HEK293 (cell line): ENCODE data around the gene HOXB13.

Experiments
- CTCF ChIA-PET: fragments of 350-600 bp; formaldehyde crosslinking; extraction: SDS; loops from one replicate; lab custom pipeline; 2021; ENCODE audit warnings: antibody characterized with exemption; lab: Yijun Ruan, JAX
- POLR2A ChIA-PET: fragments of 300-600 bp; formaldehyde crosslinking; extraction: SDS; loops from one replicate; lab custom pipeline; 2020; ENCODE audit warnings: antibody characterized with exemption, inconsistent platforms; lab: Yijun Ruan, JAX
- H3K27ac ChIP-seq: fragments of 200-500 bp; sonication (Bioruptor generic); 2 replicates; pipeline ENCODE4 v1.5.1; 2014; ENCODE audit warnings: low read depth, low read length, control low read depth, inconsistent platforms; ENCODE audit errors: extremely low read depth
- H3K36me3 ChIP-seq, 2 experiments: fragments of 200-500 bp in 1 of 2; sonication (Bioruptor generic) in 1 of 2; 1 replicate in 1 of 2; 2 replicates in 1 of 2; pipeline ENCODE4 v1.5.1; 2014 to 2017; ENCODE audit warnings: inconsistent platforms in 2 of 2, low read length in 2 of 2; ENCODE audit not compliant: control insufficient read depth in 2 of 2, insufficient read depth in 1 of 2
- H3K4me1 ChIP-seq: fragments of 200-500 bp; sonication (Bioruptor generic); 2 replicates; pipeline ENCODE4 v1.5.1; 2014; ENCODE audit warnings: mild to moderate bottlenecking, low read length, inconsistent platforms; ENCODE audit not compliant: control insufficient read depth, insufficient read depth
- H3K4me3 ChIP-seq: 2 replicates; pipeline ENCODE4 v1.5.1; 2011; ENCODE audit warnings: low read depth, mild to moderate bottlenecking, control low read depth, low read length, moderate library complexity
- H3K9me3 ChIP-seq: fragments of 200-500 bp; sonication (Bioruptor generic); 2 replicates; pipeline ENCODE4 v1.5.1; 2014; ENCODE audit warnings: low read depth, low read length, inconsistent platforms; ENCODE audit not compliant: control insufficient read depth, insufficient read depth
- ATF2 ChIP-seq: fragments of 450-650 bp; formaldehyde crosslinking; IDR thresholded peaks from 2 replicates; pipeline ENCODE4 v1.5.1; 2016; ENCODE audit warnings: missing biosample characterization, missing genetic modification characterization, low read depth
- FEZF1 ChIP-seq: fragments of 450-650 bp; formaldehyde crosslinking; IDR thresholded peaks from 2 replicates; pipeline ENCODE4 v1.5.1; 2016; ENCODE audit warnings: missing biosample characterization, missing genetic modification characterization
- GLIS1 ChIP-seq: fragments of 450-650 bp; formaldehyde crosslinking; IDR thresholded peaks from 2 replicates; pipeline ENCODE4 v1.5.1; 2016; ENCODE audit warnings: missing biosample characterization, missing genetic modification characterization
- KLF10 ChIP-seq: fragments of 450-650 bp; IDR thresholded peaks from 2 replicates; pipeline ENCODE4 v1.5.1; 2018; ENCODE audit warnings: missing biosample characterization, mild to moderate bottlenecking, missing genetic modification characterization
- KLF17 ChIP-seq: fragments of 450-650 bp; formaldehyde crosslinking; IDR thresholded peaks from 2 replicates; pipeline ENCODE4 v1.5.1; 2016; ENCODE audit warnings: missing biosample characterization, missing genetic modification characterization
- PBX3 ChIP-seq: sonication (generic); formaldehyde crosslinking; IDR thresholded peaks from 2 replicates; pipeline ENCODE4 v1.8.1; 2022; ENCODE audit warnings: mild to moderate bottlenecking, moderate library complexity, missing genetic modification reagents
- SP2 ChIP-seq: fragments of 450-650 bp; formaldehyde crosslinking; IDR thresholded peaks from 2 replicates; pipeline ENCODE4 v1.5.1; 2016; ENCODE audit warnings: missing biosample characterization, missing genetic modification characterization
- SP7 ChIP-seq: fragments of 450-650 bp; formaldehyde crosslinking; IDR thresholded peaks from 2 replicates; pipeline ENCODE4 v1.5.1; 2016; ENCODE audit warnings: missing biosample characterization, missing genetic modification characterization
- YY2 ChIP-seq: fragments of 450-650 bp; formaldehyde crosslinking; IDR thresholded peaks from 2 replicates; pipeline ENCODE4 v1.5.1; 2016; ENCODE audit warnings: missing biosample characterization, missing genetic modification characterization
- ZBTB17 ChIP-seq: fragments of 450-650 bp; formaldehyde crosslinking; IDR thresholded peaks from 2 replicates; pipeline ENCODE4 v1.5.1; 2016; ENCODE audit warnings: missing biosample characterization, missing genetic modification characterization
- ZBTB26 ChIP-seq: fragments of 450-650 bp; formaldehyde crosslinking; optimal IDR thresholded peaks from 2 replicates; pipeline ENCODE3; 2016; ENCODE audit warnings: missing biosample characterization, mild to moderate bottlenecking, missing genetic modification characterization
- ZEB2 ChIP-seq: fragments of 450-650 bp; formaldehyde crosslinking; IDR thresholded peaks from 2 replicates; pipeline ENCODE4 v1.5.1; 2016; ENCODE audit warnings: missing biosample characterization, missing genetic modification characterization
- ZNF184 ChIP-seq: fragments of 450-650 bp; IDR thresholded peaks from 2 replicates; pipeline ENCODE4 v1.5.1; 2018; ENCODE audit warnings: missing biosample characterization, mild to moderate bottlenecking, missing genetic modification characterization
- ZNF2 ChIP-seq: fragments of 450-650 bp; formaldehyde crosslinking; IDR thresholded peaks from 2 replicates; pipeline ENCODE4 v1.5.1; 2016; ENCODE audit warnings: missing biosample characterization, missing genetic modification characterization
- ZNF214 ChIP-seq: fragments of 450-650 bp; formaldehyde crosslinking; IDR thresholded peaks from 2 replicates; pipeline ENCODE4 v1.5.1; 2017; ENCODE audit warnings: missing biosample characterization, mild to moderate bottlenecking, missing genetic modification characterization, borderline replicate concordance
- ZNF23 ChIP-seq: fragments of 450-650 bp; formaldehyde crosslinking; IDR thresholded peaks from 2 replicates; pipeline ENCODE4 v1.5.1; 2016; ENCODE audit warnings: missing biosample characterization, missing genetic modification characterization, borderline replicate concordance
- ZNF24 ChIP-seq: fragments of 450-650 bp; formaldehyde crosslinking; IDR thresholded peaks from 2 replicates; pipeline ENCODE4 v1.5.1; 2016; ENCODE audit warnings: missing biosample characterization, missing genetic modification characterization
- ZNF292 ChIP-seq: fragments of 450-650 bp; formaldehyde crosslinking; IDR thresholded peaks from 2 replicates; pipeline ENCODE4 v1.5.1; 2016; ENCODE audit warnings: low read depth, missing biosample characterization, missing genetic modification characterization, borderline replicate concordance
- ZNF423 ChIP-seq: fragments of 450-650 bp; formaldehyde crosslinking; IDR thresholded peaks from 2 replicates; pipeline ENCODE4 v1.5.1; 2016; ENCODE audit warnings: missing biosample characterization, missing genetic modification characterization
- ZNF488 ChIP-seq: fragments of 450-650 bp; formaldehyde crosslinking; IDR thresholded peaks from 2 replicates; pipeline ENCODE4 v1.5.1; 2016; ENCODE audit warnings: missing biosample characterization, missing genetic modification characterization
- ZNF501 ChIP-seq: fragments of 450-650 bp; formaldehyde crosslinking; IDR thresholded peaks from 2 replicates; pipeline ENCODE4 v1.5.1; 2016; ENCODE audit warnings: missing biosample characterization, missing genetic modification characterization
- ZNF629 ChIP-seq: fragments of 450-650 bp; formaldehyde crosslinking; IDR thresholded peaks from 2 replicates; pipeline ENCODE4 v1.5.1; 2017; ENCODE audit warnings: missing biosample characterization, missing genetic modification characterization
- ZNF660 ChIP-seq: fragments of 450-650 bp; IDR thresholded peaks from 2 replicates; pipeline ENCODE4 v1.5.1; 2018; ENCODE audit warnings: missing biosample characterization, mild to moderate bottlenecking, missing genetic modification characterization
- ZNF664 ChIP-seq: fragments of 450-650 bp; formaldehyde crosslinking; IDR thresholded peaks from 2 replicates; pipeline ENCODE4 v1.5.1; 2016; ENCODE audit warnings: missing biosample characterization, missing genetic modification characterization
- ZNF747 ChIP-seq: fragments of 450-650 bp; formaldehyde crosslinking; IDR thresholded peaks from 2 replicates; pipeline ENCODE4 v1.5.1; 2016; ENCODE audit warnings: missing biosample characterization, missing genetic modification characterization
- ZNF76 ChIP-seq: fragments of 450-650 bp; formaldehyde crosslinking; IDR thresholded peaks from 2 replicates; pipeline ENCODE4; 2016; ENCODE audit warnings: low read depth, missing biosample characterization, missing genetic modification characterization, borderline replicate concordance
- ZNF785 ChIP-seq: fragments of 450-650 bp; formaldehyde crosslinking; IDR thresholded peaks from 2 replicates; pipeline ENCODE4 v1.5.1; 2016; ENCODE audit warnings: missing biosample characterization, missing genetic modification characterization
- ZNF791 ChIP-seq: fragments of 450-650 bp; formaldehyde crosslinking; IDR thresholded peaks from 2 replicates; pipeline ENCODE4 v1.5.1; 2016; ENCODE audit warnings: missing biosample characterization, missing genetic modification characterization
- ZSCAN30 ChIP-seq: fragments of 450-650 bp; IDR thresholded peaks from 2 replicates; pipeline ENCODE4 v1.5.1; 2018; ENCODE audit warnings: missing biosample characterization, mild to moderate bottlenecking, missing genetic modification characterization, moderate library complexity
- ZXDB ChIP-seq: fragments of 450-650 bp; formaldehyde crosslinking; IDR thresholded peaks from 2 replicates; pipeline ENCODE4 v1.5.1; 2016; ENCODE audit warnings: missing biosample characterization, missing genetic modification characterization

The HOXB13 gene

GRCh38 chr17:48679385-48680096 is 49.0 kb downstream of the HOXB13 start (continued):
- no peak for TF ChIP-seq ZNF23 (tag by site-specific recombination)
- TF ChIP-seq ZNF629: peak; percentile 55
- TF ChIP-seq ZNF292 (tag by site-specific recombination): no peak
- peak; percentile 20; the same call in 1 of the 2 replicates for TF ChIP-seq YY2
- no peak for TF ChIP-seq ZNF791
- TF ChIP-seq ZNF664: peak; percentile 84
- TF ChIP-seq ZEB2 (tag by site-specific recombination): peak; percentile 64; the same call in 1 of the 2 replicates
- TF ChIP-seq SP7 (tag by site-specific recombination): peak; percentile 100
- TF ChIP-seq ATF2 (tag by site-specific recombination): no peak
- TF ChIP-seq FEZF1 (tag by site-specific recombination): peak; percentile 31; the same call in 1 of the 2 replicates
- no peak for TF ChIP-seq SP2
- no peak for TF ChIP-seq ZNF76 (tag by site-specific recombination)

GRCh38 chr17:48678141-48678971 is 50.2 kb downstream of the HOXB13 start:
- CTCF ChIA-PET: interaction anchor here (0.5 to 17.1 kb wide), 67 partner anchors 9 to 1007 kb away, joined by 3 to 365 read pairs (median 6); partner anchors contain the start of genes ATP5MC1, HOXB13, HOXB9 and PRAC2
- POLR2A ChIA-PET: interaction anchor here (0.8 to 2.1 kb wide), 6 partner anchors 32 to 206 kb away, joined by 3 to 7 read pairs (median 6); partner anchors contain the start of gene HOXB13
- Histone ChIP-seq H3K9me3 (no peaks in the 10 kb centered on the region), H3K4me3 (no peak overlapping the region), H3K36me3 (no peaks in the 10 kb centered on the region), H3K27ac (no peak overlapping the region), H3K4me1 (no peaks in the 10 kb centered on the region)
- TF ChIP-seq KLF10 (peak; percentile 38; the same call in 1 of the 2 replicates), ZNF24 (no peak), ZNF747 (no peak), ZNF184 (tag by site-specific recombination) (0 out of 2 replicates have a peak, but pooled peaks have one; percentile 22), PBX3 (CRISPR knock-in tag) (0 out of 2 replicates have a peak, but pooled peaks have one; percentile 53), YY2 (no peak), ZNF501 (peak; percentile 37; the same call in 1 of the 2 replicates), ZNF2 (tag by site-specific recombination) (peak; percentile 58; the same call in 1 of the 2 replicates), ZXDB (tag by site-specific recombination) (peak; percentile 43), KLF17 (0 out of 2 replicates have a peak, but pooled peaks have one; percentile 39), ZNF214 (tag by site-specific recombination) (no peak), GLIS1 (tag by site-specific recombination) (0 out of 2 replicates have a peak, but pooled peaks have one; percentile 21), ZNF423 (tag by site-specific recombination) (peak; percentile 10; the same call in 1 of the 2 replicates), ZNF488 (tag by site-specific recombination) (no peak), ZSCAN30 (tag by site-specific recombination) (peak; percentile 83; the same call in 1 of the 2 replicates), ZNF785 (tag by site-specific recombination) (0 out of 2 replicates have a peak, but pooled peaks have one; percentile 45), ZNF660 (tag by site-specific recombination) (0 out of 2 replicates have a peak, but pooled peaks have one; percentile 39), ZBTB26 (tag by site-specific recombination) (peak; percentile 24), ZBTB17 (tag by site-specific recombination) (peak; percentile 98)
